Jurkat, Clone E6-1 (cell line): ENCODE measurements around the gene FAM53A.
"Not testable (repeated sequence)": the region's sequence is repeated elsewhere in the genome, so short reads cannot be mapped to it uniquely, and the experiment has no call there.

Source experiments
- DNase-seq: peaks from one replicate; pipeline ENCODE4 v3.0.0-alpha.2; 2011; ENCODE audit warnings: low read depth, low spot score
- H3K4me3 ChIP-seq: 2 replicates; pipeline ENCODE4 v1.5.1; 2011; ENCODE audit warnings: mild to moderate bottlenecking, low read length, control low read depth, moderate library complexity

The FAM53A gene

GRCh38 chr4:1613099-1613495 is 71.0 kb downstream of the FAM53A start:
- DNase-seq, result no peak

DNA sequence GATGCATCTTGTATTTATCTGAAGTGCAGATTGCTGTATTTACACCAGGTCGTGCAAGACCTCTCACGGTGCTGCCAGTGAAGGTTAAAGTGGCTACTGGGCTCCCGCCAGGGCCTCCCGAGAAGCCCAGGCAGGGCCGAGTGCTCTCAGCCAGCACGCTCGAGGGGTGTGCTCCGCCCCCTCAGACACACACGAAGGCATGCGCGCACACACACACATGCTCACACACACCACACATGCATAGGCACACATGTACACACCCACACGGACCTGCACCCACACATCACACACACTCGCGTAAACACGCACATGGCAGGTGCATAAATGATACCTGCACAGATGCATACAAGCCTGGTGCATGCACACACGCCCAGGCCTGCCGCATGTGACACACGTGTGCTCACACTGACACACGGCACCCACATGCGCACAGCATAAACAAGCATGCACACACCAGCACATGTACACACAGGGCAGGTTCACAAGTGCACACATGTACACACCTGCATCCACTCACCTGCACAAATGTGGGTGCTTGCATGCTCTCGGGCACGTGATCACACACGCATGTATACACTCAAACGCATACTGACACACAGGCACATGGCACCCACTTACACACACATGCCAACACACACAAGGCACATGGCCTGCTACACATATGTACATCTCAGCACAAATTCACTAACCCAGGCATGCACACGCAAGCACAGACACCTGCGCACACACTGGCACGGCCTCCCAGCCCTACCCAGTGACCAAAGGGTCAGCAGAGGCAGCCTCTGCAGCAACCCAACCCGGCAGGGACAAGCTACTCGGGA is 71.6 kb downstream of the FAM53A start:
- no peak overlapping the region for H3K4me3 ChIP-seq
- DNase-seq, result no peak

More at GRCh38 chr4:1613099-1613495, 71.0 kb downstream of the FAM53A start:
- H3K4me3 ChIP-seq, result no peak overlapping the region

DNA sequence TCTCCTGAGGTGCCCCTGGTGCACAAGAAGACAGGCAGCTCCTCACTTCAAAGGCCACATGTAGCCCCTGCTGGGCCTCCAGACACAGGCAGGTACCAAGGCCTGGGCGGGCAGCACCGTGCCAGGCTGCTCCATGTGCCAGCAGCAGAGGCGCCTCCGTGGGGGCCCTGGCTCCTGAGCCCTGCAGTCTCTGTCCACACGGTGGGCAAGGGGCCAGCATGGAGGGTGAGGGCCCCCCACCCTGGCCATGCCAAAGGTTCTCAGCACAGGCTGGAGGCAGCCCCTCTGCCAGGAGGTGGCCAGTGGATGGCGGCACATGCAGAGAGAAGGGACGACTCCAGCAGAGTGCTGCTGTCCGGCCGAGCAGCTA is 72.6 kb downstream of the FAM53A start:
- DNase-seq, result no peak
- no peak overlapping the region for H3K4me3 ChIP-seq

GRCh38 chr4:1610791-1611500 is 73.2 kb downstream of the FAM53A start:
- no peak overlapping the region for H3K4me3 ChIP-seq
- DNase-seq, result no peak

- no peak for DNase-seq
These were observed 74.0 kb downstream of the FAM53A start for GRCh38 chr4:1609901-1610790.

GRCh38 chr4:1608821-1609500 is 75.2 kb downstream of the FAM53A start:
- no peak for DNase-seq
- no peak overlapping the region for H3K4me3 ChIP-seq

More at GRCh38 chr4:1609901-1610790, 74.0 kb downstream of the FAM53A start:
- H3K4me3 ChIP-seq, result no peak overlapping the region

DNA sequence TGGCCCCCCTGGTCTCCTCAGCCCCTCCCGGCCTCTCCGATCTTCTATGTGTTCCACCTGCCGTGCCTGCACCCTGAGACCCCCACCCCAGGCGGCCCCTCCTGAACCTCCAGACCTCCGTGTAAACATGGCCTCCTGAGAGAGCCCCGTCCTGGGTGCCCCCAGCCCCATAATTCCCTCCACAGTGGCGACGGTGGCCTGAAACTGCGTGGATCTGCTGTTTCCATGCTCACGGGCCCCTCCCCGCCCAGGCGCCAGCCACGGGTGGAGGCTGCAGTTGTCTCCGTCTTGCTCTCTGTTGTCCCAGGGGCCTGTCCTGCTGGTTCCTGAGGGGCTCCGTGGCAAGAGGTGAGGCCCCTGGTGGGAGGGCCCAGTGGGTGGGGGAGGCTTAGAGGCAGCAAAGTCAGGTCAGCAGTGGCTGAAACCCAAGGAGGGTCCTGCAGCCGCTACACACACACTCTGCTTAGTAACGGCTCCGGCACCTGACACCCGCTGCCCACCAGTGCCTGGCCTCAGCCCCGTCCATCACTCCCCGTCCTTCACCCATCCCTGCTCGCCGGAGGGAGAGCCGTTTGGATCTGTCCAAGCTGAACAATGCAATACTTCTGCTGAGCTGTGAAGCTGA is 75.8 kb downstream of the FAM53A start:
- DNase-seq, result no peak
- H3K4me3 ChIP-seq, result no peak overlapping the region

DNA sequence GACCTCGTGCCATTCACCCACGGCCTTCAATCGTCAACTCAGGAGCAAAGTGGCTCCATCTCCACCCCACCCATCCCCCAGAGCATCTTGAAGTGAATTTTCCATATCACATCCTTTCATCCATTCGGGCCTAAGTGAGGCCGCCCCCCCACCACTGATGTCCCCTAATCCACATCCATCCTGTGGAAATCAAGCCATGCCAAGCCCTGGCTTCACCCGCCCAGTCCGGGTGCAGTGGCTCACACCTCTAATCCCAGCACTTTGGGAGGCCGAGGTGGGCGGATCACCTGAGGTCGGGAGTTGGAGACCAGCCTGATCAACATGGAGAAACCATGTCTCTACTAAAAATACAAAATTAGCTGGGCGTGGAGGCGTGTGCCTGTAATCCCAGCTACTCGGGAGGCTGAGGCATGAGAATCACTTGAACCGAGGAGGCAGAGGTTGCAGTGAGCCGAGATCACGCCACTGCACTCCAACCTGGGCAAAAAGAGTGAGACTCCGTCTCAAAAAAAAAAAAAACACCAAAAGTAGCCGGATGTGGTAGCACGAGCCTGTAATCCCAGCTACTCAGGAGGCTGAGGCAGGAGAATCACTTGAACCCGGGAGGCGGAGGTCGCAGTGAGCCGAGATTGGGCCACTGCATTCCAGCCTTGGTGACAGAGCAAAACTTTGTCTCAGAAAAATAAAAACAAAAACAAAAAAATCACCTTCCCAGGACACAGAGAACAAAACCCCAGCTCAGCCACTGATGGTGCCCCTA is 76.5 kb downstream of the FAM53A start:
- DNase-seq, H3K4me3 ChIP-seq: not testable (repeated sequence)

DNA sequence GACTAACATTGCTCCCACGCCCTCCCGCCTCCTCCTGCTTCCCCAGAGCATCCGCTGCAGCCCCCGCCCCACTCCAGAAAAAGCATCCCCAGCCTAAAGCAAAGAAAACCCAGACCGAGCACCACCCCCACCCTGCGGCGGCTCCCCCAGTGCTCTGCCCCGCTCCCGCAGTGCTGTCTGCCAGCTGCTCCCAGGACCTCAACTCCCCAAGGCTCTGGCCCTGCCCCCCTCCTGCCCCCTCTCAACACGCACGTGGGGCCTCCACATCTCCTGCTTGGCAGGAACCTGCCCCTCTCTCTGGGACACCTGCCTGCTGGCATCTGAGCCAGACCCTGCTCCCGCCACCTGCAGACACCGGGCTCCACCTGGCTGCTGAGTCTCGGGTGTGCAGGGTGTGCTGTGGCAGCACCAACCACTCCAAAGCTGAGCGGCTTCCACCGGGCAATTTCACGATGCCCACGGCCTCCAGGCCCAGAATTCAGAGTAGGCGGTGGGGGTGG is 79.4 kb downstream of the FAM53A start:
- peak; percentile 58 for DNase-seq
- H3K4me3 ChIP-seq, result peak overlapping the region; percentile 38

DNA sequence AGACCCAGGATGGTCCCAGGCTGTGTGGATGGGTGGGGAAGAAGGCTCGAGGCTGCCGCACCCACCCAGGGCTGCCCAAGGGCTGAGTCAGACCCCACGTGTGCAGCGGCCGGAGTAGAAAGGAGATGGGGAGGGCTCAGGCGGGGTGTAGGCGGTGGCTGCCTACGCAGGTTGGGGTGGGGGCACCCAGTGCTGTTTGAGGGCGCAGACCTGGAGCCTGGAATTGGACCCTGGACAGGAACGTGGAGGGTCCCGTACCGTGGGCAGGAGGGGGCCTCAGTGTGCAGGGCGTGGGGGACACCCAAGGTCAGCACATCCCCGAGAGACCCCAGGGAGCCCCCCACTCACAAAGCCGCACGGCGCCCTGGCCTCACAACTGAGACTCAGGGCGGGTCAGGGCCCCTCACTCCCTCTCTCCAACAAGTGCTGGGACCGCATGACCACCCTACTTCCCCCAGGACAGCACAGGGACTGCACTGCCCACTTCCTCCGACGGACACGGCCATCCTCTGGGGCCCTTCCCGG is 79.9 kb downstream of the FAM53A start:
- DNase-seq, result no peak
- H3K4me3 ChIP-seq, result no peak overlapping the region

GRCh38 chr4:1603413-1604135 is 80.5 kb downstream of the FAM53A start:
- DNase-seq, result no peak
- H3K4me3 ChIP-seq, result no peak overlapping the region

GRCh38 chr4:1602655-1603412 is 81.3 kb downstream of the FAM53A start:
- DNase-seq, result no peak
- H3K4me3 ChIP-seq, result no peak overlapping the region

DNA sequence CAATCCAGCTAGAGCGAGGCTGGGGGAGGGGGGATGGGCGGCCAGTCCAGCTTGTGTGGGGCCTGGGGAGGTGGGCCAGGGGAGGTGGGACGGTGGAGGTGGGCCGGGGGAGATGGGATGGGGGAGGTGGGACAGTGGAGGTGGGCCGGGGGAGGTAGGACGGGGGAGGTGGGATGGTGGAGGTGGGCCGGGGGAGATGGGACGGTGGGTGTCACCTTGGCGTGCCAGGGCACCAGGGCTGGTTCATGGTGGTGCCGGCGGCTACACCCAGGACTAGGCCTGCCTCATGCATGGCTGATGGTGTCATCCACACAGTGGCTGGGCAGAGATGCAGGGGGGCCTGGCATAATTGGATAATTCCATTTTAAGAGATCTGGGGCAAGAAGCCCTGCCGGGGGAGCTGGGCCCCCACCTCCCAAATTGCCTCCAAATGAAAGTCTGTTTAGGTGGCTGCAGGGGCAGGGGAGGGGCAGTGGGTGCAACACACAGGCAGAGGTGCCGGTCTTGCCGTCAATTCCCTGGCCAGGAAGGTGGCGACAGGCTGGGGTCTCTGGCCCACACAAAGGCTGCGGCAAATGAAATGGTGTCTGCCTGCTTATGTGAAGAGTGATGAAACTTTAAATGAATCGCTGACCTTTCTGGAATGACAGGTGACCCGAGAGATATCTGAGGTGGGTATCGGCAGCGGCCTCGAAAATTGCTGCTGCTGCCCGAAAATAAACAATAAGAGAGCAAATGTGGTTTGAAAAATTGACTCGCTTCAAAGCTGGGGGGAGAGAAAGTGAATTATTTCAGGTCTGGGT is 82.1 kb downstream of the FAM53A start:
- no peak for DNase-seq
- no peak overlapping the region for H3K4me3 ChIP-seq

- DNase-seq, result no peak
- no peak overlapping the region for H3K4me3 ChIP-seq
These were observed 82.6 kb downstream of the FAM53A start for GRCh38 chr4:1601533-1601835.

DNA sequence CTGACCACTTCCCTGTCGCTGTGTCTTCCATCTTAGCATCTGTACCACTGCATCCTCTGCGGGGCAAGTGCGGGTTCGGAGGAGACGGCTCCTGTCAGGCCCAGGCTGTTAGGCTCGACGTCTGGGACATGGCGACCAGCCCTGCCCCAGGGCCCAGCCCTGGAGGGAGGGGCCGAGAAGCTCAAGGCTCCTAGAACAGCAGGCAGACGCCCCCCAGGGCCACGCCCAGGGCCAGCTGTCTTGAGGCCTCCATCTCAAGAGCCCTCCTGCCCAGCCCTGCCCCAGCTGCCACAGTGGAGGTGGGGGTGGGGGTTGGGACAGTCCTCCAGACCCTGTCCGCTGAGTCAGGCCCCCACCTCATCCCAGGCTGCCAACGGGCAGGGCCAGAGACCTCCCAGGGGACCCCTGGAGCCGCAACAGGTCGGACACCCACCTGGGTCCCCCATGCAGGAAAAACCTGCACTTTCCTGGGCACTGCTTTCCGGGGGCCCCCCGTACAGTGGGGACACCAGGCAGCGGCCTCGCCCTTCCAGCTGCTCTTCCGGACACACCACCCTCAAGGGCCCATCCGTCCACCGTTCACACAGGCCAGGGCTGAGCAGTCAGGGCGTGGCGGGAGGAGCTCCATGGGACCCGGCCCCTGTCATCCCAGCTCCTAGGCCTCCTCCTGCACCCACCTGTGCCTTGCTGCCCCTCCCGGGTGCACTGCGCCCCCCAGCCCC is 83.1 kb downstream of the FAM53A start:
- DNase-seq, result no peak
- H3K4me3 ChIP-seq, result no peak overlapping the region
